Measurements from ENCODE around the gene CAPZA2. TPM values are rescaled to one million over a fixed set of nuclear protein-coding genes. Genes with fewer than 3 reads are reported as not detected.

The CAPZA2 gene
- total RNA-seq, 2 experiments from 2014 or later, result 93.6 to 96.5 TPM

- H3K36me3 ChIP-seq (ENCODE audit: insufficient read depth, low read length), result peaks cover 52% of the 10 kb centered on the region
- no peak for DNase-seq
- no peak overlapping the region for H3K27ac Mint-ChIP-seq
- H3K27me3 ChIP-seq (ENCODE audit: control insufficient read depth in 1 of 2, insufficient read depth in 2 of 2, low read length in 2 of 2), result no peaks in the 10 kb centered on the region
- intact Hi-C loops (cut with DNase I, micrococcal nuclease), result no loop called here
- H3K4me1 ChIP-seq (ENCODE audit: insufficient read depth, low read length), result no peaks in the 10 kb centered on the region
- no peak for ATAC-seq (ENCODE audit: poor library complexity)
- ChIA-PET CTCF (no interaction called here), POLR2A (no interaction called here)
- H3K9me3 Mint-ChIP-seq, result no peaks in the 10 kb centered on the region
- no peak overlapping the region for H3K4me3 Mint-ChIP-seq
- no peaks in the 10 kb centered on the region for H3K4me1 Mint-ChIP-seq (ENCODE audit: low read depth)
- H3K36me3 Mint-ChIP-seq (ENCODE audit: low read depth), result peaks cover 86% of the 10 kb centered on the region
- H3K9me3 ChIP-seq (ENCODE audit: control insufficient read depth in 1 of 2, insufficient read depth in 1 of 2, low read length in 2 of 2), result no peaks in the 10 kb centered on the region
- no peak overlapping the region for H3K27ac ChIP-seq (ENCODE audit: low read depth in 1 of 2, low read length in 2 of 2)
- H3K27me3 Mint-ChIP-seq, result no peaks in the 10 kb centered on the region
- no peak overlapping the region for H3K4me3 ChIP-seq (ENCODE audit: low read length)
- TF ChIP-seq CTCF (IDR thresholded peaks at IDR 0.05), result no peak
These were observed 44.0 kb downstream of the CAPZA2 start for GRCh38 chr7:116906391-116906790.

GRCh38 chr7:116910383-116910782, 48.0 kb downstream of the CAPZA2 start:
- Mint-ChIP-seq H3K9me3 (no peaks in the 10 kb centered on the region), H3K4me1 (ENCODE audit: low read depth) (no peaks in the 10 kb centered on the region), H3K27ac (no peak overlapping the region), H3K4me3 (no peak overlapping the region), H3K27me3 (no peaks in the 10 kb centered on the region), H3K36me3 (ENCODE audit: low read depth) (peaks cover 90% of the 10 kb centered on the region)
- H3K27me3 ChIP-seq (ENCODE audit: control insufficient read depth in 1 of 2, insufficient read depth in 2 of 2, low read length in 2 of 2), result no peaks in the 10 kb centered on the region
- H3K4me1 ChIP-seq (ENCODE audit: insufficient read depth, low read length), result no peaks in the 10 kb centered on the region
- CTCF ChIA-PET, result no interaction called here
- POLR2A ChIA-PET, result interaction anchor here (0.6 kb wide), 1 partner anchor 13 kb away, joined by 3 read pairs; no protein-coding TSS in a partner anchor
- H3K4me3 ChIP-seq (ENCODE audit: low read length), result no peak overlapping the region
- peaks cover 57% of the 10 kb centered on the region for H3K36me3 ChIP-seq (ENCODE audit: insufficient read depth, low read length)
- intact Hi-C loops (cut with DNase I, micrococcal nuclease), result loop anchor here in 1 of 2 experiments (10.0 kb wide), 1 partner anchor 46 kb away; the partner anchor contains the start of gene CAPZA2
- no peak overlapping the region for H3K27ac ChIP-seq (ENCODE audit: low read depth in 1 of 2, low read length in 2 of 2)
- DNase-seq (no peak), ATAC-seq (ENCODE audit: poor library complexity) (no peak)
- H3K9me3 ChIP-seq (ENCODE audit: control insufficient read depth in 1 of 2, insufficient read depth in 1 of 2, low read length in 2 of 2), result no peaks in the 10 kb centered on the region
- TF ChIP-seq CTCF (IDR thresholded peaks at IDR 0.05), result no peak

GRCh38 chr7:116911801-116912200, 49.4 kb downstream of the CAPZA2 start:
- no peak overlapping the region for H3K27ac ChIP-seq (ENCODE audit: low read depth in 1 of 2, low read length in 2 of 2)
- ATAC-seq (ENCODE audit: poor library complexity) (no peak), DNase-seq (no peak)
- H3K4me3 ChIP-seq (ENCODE audit: low read length), result no peak overlapping the region
- CTCF ChIA-PET, result interaction anchor here (1.2 kb wide), 1 partner anchor 216 kb away, joined by 3 read pairs; no protein-coding TSS in a partner anchor
- no peaks in the 10 kb centered on the region for H3K9me3 ChIP-seq (ENCODE audit: control insufficient read depth in 1 of 2, insufficient read depth in 1 of 2, low read length in 2 of 2)
- intact Hi-C loops (cut with DNase I, micrococcal nuclease), result loop anchor here in 1 of 2 experiments (10.0 kb wide), 1 partner anchor 47 kb away; the partner anchor contains the start of gene CAPZA2
- H3K4me1 ChIP-seq (ENCODE audit: insufficient read depth, low read length), result no peaks in the 10 kb centered on the region
- H3K27ac Mint-ChIP-seq, result no peak overlapping the region
- no peaks in the 10 kb centered on the region for H3K4me1 Mint-ChIP-seq (ENCODE audit: low read depth)
- H3K9me3 Mint-ChIP-seq, result no peaks in the 10 kb centered on the region
- POLR2A ChIA-PET, result interaction anchor here (0.6 kb wide), 1 partner anchor 42 kb away, joined by 3 read pairs; no protein-coding TSS in a partner anchor
- H3K4me3 Mint-ChIP-seq, result no peak overlapping the region
- no peaks in the 10 kb centered on the region for H3K27me3 ChIP-seq (ENCODE audit: control insufficient read depth in 1 of 2, insufficient read depth in 2 of 2, low read length in 2 of 2)
- H3K27me3 Mint-ChIP-seq, result no peaks in the 10 kb centered on the region
- H3K36me3 ChIP-seq (ENCODE audit: insufficient read depth, low read length), result peaks cover 59% of the 10 kb centered on the region
- H3K36me3 Mint-ChIP-seq (ENCODE audit: low read depth), result peaks cover 91% of the 10 kb centered on the region
- no peak for TF ChIP-seq CTCF (IDR thresholded peaks at IDR 0.05)

Measured in CD4-positive, alpha-beta T cell (primary cell).